Suprapubic skin (tissue), 4 donors: Measurements from ENCODE around the gene C2orf15.

Experiments
- POLR2A ChIP-seq, 2 donors: fragments of 450-650 bp; IDR thresholded peaks; one replicate each; pipeline ENCODE4 v1.6.1; 2017; ENCODE audit warnings: antibody characterized with exemption in 2 of 2, mild to moderate bottlenecking in 2 of 2, moderate library complexity in 2 of 2
- POLR2AphosphoS5 ChIP-seq, 3 donors: sonication (generic); formaldehyde crosslinking; IDR thresholded peaks; one replicate each; pipeline ENCODE4 v1.6.1; 2017; ENCODE audit warnings: antibody characterized with exemption in 3 of 3
- TF ChIP-seq, protein P1 (sequence below), 2 donors: fragments of 200-600 bp in 1 of 2; fragments of 450-650 bp in 1 of 2; sonication (generic) in 1 of 2; IDR thresholded peaks; one replicate each; pipeline ENCODE4 v1.5.1; 2016 to 2019; ENCODE audit warnings: antibody characterized with exemption in 2 of 2, mild to moderate bottlenecking in 1 of 2, moderate library complexity in 1 of 2

GRCh38 chr2:99141110-99142108 lies at the start of gene C2orf15:
- TF ChIP-seq, protein P1, sequence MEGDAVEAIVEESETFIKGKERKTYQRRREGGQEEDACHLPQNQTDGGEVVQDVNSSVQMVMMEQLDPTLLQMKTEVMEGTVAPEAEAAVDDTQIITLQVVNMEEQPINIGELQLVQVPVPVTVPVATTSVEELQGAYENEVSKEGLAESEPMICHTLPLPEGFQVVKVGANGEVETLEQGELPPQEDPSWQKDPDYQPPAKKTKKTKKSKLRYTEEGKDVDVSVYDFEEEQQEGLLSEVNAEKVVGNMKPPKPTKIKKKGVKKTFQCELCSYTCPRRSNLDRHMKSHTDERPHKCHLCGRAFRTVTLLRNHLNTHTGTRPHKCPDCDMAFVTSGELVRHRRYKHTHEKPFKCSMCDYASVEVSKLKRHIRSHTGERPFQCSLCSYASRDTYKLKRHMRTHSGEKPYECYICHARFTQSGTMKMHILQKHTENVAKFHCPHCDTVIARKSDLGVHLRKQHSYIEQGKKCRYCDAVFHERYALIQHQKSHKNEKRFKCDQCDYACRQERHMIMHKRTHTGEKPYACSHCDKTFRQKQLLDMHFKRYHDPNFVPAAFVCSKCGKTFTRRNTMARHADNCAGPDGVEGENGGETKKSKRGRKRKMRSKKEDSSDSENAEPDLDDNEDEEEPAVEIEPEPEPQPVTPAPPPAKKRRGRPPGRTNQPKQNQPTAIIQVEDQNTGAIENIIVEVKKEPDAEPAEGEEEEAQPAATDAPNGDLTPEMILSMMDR (IDR thresholded peaks at IDR 0.05), result no peak
- TF ChIP-seq POLR2A (IDR thresholded peaks at IDR 0.05) (peak in 1 of 2 donors; percentile 56), POLR2AphosphoS5 (IDR thresholded peaks at IDR 0.05) (no peak)
